MV-4-11 (cell line): ENCODE measurements around the gene AGO1.
"Not testable (repeated sequence)": the region's sequence is repeated elsewhere in the genome, so short reads cannot be mapped to it uniquely, and the experiment has no call there.

Experiments used
- DNase-seq: peaks from one replicate; lab custom pipeline; 2025; lab: John Stamatoyannopoulos, UW

AGO1 gene

DNA sequence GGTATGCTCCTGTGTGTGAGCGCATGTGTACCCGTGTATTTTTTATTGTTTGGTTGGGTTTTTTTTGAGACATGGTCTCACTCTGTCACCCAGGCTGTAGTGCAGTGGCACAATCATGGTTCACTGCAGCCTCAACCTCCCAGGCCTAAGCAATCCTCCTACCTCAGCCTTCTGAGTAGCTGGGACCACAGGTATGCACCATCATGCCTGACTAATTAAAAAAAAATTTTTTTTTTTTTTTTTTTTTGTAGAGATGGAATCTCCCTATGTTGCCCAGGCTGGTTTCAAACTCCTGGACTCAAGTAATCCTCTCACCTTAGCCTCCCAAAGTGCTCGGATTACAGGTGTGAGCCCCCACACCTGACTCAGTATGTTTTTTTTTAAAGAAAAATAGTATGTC is 89.6 kb downstream of the AGO1 start:
- not testable (repeated sequence) for DNase-seq

DNA sequence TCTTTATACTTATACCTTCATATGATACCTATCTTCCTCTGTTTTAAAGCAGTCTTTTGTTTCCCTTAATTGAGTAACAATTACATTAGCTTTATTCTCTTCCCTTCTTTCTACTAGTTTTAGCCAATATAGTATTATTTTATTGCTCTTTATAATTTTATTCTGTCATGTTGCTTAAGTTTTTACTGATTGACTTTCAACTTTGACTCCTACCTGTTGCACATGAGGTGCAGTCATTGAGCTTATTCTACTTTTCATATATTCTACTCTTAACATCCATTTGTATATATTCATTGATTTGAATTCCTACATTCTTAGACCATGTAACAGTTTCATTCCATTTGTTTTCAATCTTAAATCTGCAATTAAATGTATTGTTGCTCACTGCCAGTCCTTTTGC is 97.1 kb downstream of the AGO1 start:
- no peak for DNase-seq
